Liver (tissue), 9 donors: Measurements from ENCODE around the gene IL7R. TPM values are rescaled to one million over a fixed set of nuclear protein-coding genes. Genes with fewer than 3 reads are reported as not detected.

Experiments used
- DNase-seq: peaks from one replicate; pipeline ENCODE4 v3.0.0-alpha.2; 2017; ENCODE audit warnings: low spot score
- H3K27ac ChIP-seq, 2 donors: one replicate each; pipeline ENCODE4 v1.7.0; 2013; ENCODE audit warnings: inconsistent platforms in 2 of 2, low read length in 2 of 2, control low read depth in 1 of 2, low read depth in 1 of 2, mild to moderate bottlenecking in 1 of 2
- H3K27me3 ChIP-seq, 4 donors: one replicate each; pipeline versions ENCODE4 v1.6.1 to v1.7.0; 2013; ENCODE audit warnings: low read length in 3 of 4, inconsistent platforms in 1 of 4, mild to moderate bottlenecking in 1 of 4, moderate library complexity in 1 of 4; ENCODE audit not compliant: control insufficient read depth in 4 of 4, insufficient read depth in 4 of 4
- H3K36me3 ChIP-seq, 4 donors: one replicate each; pipeline versions ENCODE4 v1.6.1 to v1.7.0; 2013; ENCODE audit warnings: low read length in 3 of 4, mild to moderate bottlenecking in 3 of 4, low read depth in 1 of 4, moderate library complexity in 1 of 4; ENCODE audit not compliant: control insufficient read depth in 4 of 4, insufficient read depth in 3 of 4
- H3K4me1 ChIP-seq, 4 donors: one replicate each; pipeline versions ENCODE4 v1.6.1 to v1.7.0; 2013; ENCODE audit warnings: low read length in 3 of 4, mild to moderate bottlenecking in 3 of 4, moderate library complexity in 1 of 4; ENCODE audit not compliant: control insufficient read depth in 4 of 4, insufficient read depth in 4 of 4
- H3K4me3 ChIP-seq, 3 donors: one replicate each; pipeline versions ENCODE4 v1.6.1 to v1.7.0; 2013; ENCODE audit warnings: low read length in 3 of 3, control low read depth in 1 of 3, low read depth in 1 of 3, mild to moderate bottlenecking in 1 of 3
- H3K9ac ChIP-seq, 2 donors: one replicate each; pipeline ENCODE4 v1.7.0; 2013; ENCODE audit warnings: low read length in 2 of 2, mild to moderate bottlenecking in 2 of 2, moderate library complexity in 2 of 2, control low read depth in 1 of 2, low read depth in 1 of 2
- H3K9me3 ChIP-seq, 4 donors: one replicate each; pipeline versions ENCODE4 v1.6.1 to v1.7.0; 2013; ENCODE audit warnings: low read length in 3 of 4; ENCODE audit not compliant: control insufficient read depth in 4 of 4
- ATF3 ChIP-seq: IDR thresholded peaks from 2 replicates; pipeline ENCODE4 v1.6.1; 2016; ENCODE audit warnings: antibody characterized with exemption
- CTCF ChIP-seq: fragments of 150-350 bp; IDR thresholded peaks from 2 replicates; pipeline ENCODE4 v1.5.1; 2017; ENCODE audit warnings: improper control_type of control experiment, low read depth, low read length; ENCODE audit not compliant: missing input control
- EGR1 ChIP-seq, 2 donors: IDR thresholded peaks; 2 replicates each; pipeline ENCODE4 v1.6.1; 2016 to 2018; ENCODE audit warnings: antibody characterized with exemption in 2 of 2, low read depth in 2 of 2
- FOXA1 ChIP-seq: IDR thresholded peaks from 2 replicates; pipeline ENCODE4 v1.6.1; 2016; ENCODE audit warnings: antibody characterized with exemption
- FOXA2 ChIP-seq: IDR thresholded peaks from 2 replicates; pipeline ENCODE4 v1.6.1; 2016; ENCODE audit warnings: antibody characterized with exemption
- GABPA ChIP-seq, 2 donors: IDR thresholded peaks in 1 of 2; conservative IDR thresholded peaks in 1 of 2; 2 replicates each; pipeline ENCODE4 v1.6.1; 2016; ENCODE audit warnings: antibody characterized with exemption in 2 of 2, mild to moderate bottlenecking in 1 of 2, moderate library complexity in 1 of 2
- HNF4A ChIP-seq, 2 donors: conservative IDR thresholded peaks; 2 replicates each; pipeline ENCODE4 v1.6.1; 2016; ENCODE audit warnings: antibody characterized with exemption in 2 of 2, mild to moderate bottlenecking in 2 of 2
- HNF4G ChIP-seq: IDR thresholded peaks from 2 replicates; pipeline ENCODE4 v1.6.1; 2016; ENCODE audit warnings: antibody characterized with exemption
- JUND ChIP-seq, 2 donors: IDR thresholded peaks; 2 replicates each; pipeline ENCODE4 v1.6.1; 2016; ENCODE audit warnings: antibody characterized with exemption in 2 of 2
- MAX ChIP-seq: IDR thresholded peaks from 2 replicates; pipeline ENCODE4 v1.6.1; 2016; ENCODE audit warnings: antibody characterized with exemption
- REST ChIP-seq: IDR thresholded peaks from 2 replicates; pipeline ENCODE4 v1.6.1; 2016; ENCODE audit warnings: antibody characterized with exemption, mild to moderate bottlenecking
- RXRA ChIP-seq, 2 donors: IDR thresholded peaks; 2 replicates each; pipeline ENCODE4 v1.6.1; 2017 to 2018; ENCODE audit warnings: antibody characterized with exemption in 2 of 2, mild to moderate bottlenecking in 1 of 2
- SP1 ChIP-seq: IDR thresholded peaks from 2 replicates; pipeline ENCODE4 v1.6.1; 2018; ENCODE audit warnings: antibody characterized with exemption, mild to moderate bottlenecking
- TAF1 ChIP-seq: conservative IDR thresholded peaks from 2 replicates; pipeline ENCODE4 v1.6.1; 2016; ENCODE audit warnings: antibody characterized with exemption, mild to moderate bottlenecking
- ZBTB33 ChIP-seq: IDR thresholded peaks from 2 replicates; pipeline ENCODE4 v1.6.1; 2016; ENCODE audit warnings: antibody characterized with exemption
- WGBS: extraction: QIAGEN DNeasy Blood & Tissue Kit; methylation state at CpG from one replicate; pipeline ENCODE4 v1.1.7; 2013; 5-methylcytosine and 5-hydroxymethylcytosine counted together
- polyA plus RNA-seq, 2 donors: library from polyadenylated mRNA; stranded (reverse) in 1 of 2; unstranded in 1 of 2; fragments of 200-250 nt in 1 of 2; fragments of >200 nt in 1 of 2; fragmentation: Nextera tagmentation in 1 of 2; extraction: Ambion mirVana in 1 of 2; gene quantifications; one replicate each; pipeline versions ENCODE4 v1.2.1 to v1.2.3, GENCODE V29; 2013 to 2015
- total RNA-seq, 2 donors: library from RNA; depleted of rRNA; stranded (reverse); fragments of >200 nt; gene quantifications; one replicate each; pipeline ENCODE4 v1.2.3, GENCODE V29; 2014
- donor health status: healthy.
- donor health status: healthy.
- donor health status: healthy.
- donor health status: healthy.
- donor health status: healthy.

Gene IL7R
- total and polyA plus RNA-seq, 4 donors: 1.0 to 5.4 (median 2.4) TPM

GRCh38 chr5:35826056-35826455 lies 30.6 kb upstream of the IL7R start:
- no peak overlapping the region for H3K27ac ChIP-seq
- 95% methylated on average over 3 of the region's 3 CpGs for WGBS
- no peak overlapping the region for H3K9ac ChIP-seq

GRCh38 chr5:35826554-35826953 lies 30.1 kb upstream of the IL7R start:
- Histone ChIP-seq H3K36me3 (no peaks in the 10 kb centered on the region), H3K4me3 (no peak overlapping the region), H3K9ac (no peak overlapping the region), H3K27me3 (peaks cover 0 to 10% (median 0%) of the 10 kb centered on the region in 4 donors), H3K9me3 (no peaks in the 10 kb centered on the region), H3K4me1 (no peaks in the 10 kb centered on the region), H3K27ac (no peak overlapping the region)
- WGBS: 89% methylated on average over 2 of the region's 2 CpGs
- TF ChIP-seq FOXA2: no peak
- no peak for TF ChIP-seq HNF4G
- TF ChIP-seq JUND (IDR thresholded peaks at IDR 0.05): no peak
- TF ChIP-seq CTCF: no peak
- no peak for TF ChIP-seq REST
- TF ChIP-seq SP1: no peak
- TF ChIP-seq ATF3: no peak
- DNase-seq: no peak

More at GRCh38 chr5:35826056-35826455, 30.6 kb upstream of the IL7R start:
- TF ChIP-seq EGR1 (IDR thresholded peaks at IDR 0.05; ENCODE audit: low read depth in 2 of 2) (no peak), SP1 (no peak), FOXA1 (no peak), FOXA2 (no peak), TAF1 (no peak), HNF4A (conservative IDR thresholded peaks at IDR 0.05) (no peak), MAX (no peak), JUND (IDR thresholded peaks at IDR 0.05) (no peak), RXRA (IDR thresholded peaks at IDR 0.05) (no peak), ZBTB33 (no peak), GABPA (IDR thresholded peaks at IDR 0.05 in 1 of 2, conservative IDR thresholded peaks at IDR 0.05 in 1 of 2) (no peak), ATF3 (no peak)
- peaks cover 0 to 10% (median 0%) of the 10 kb centered on the region in 4 donors for H3K27me3 ChIP-seq
- no peaks in the 10 kb centered on the region for H3K4me1 ChIP-seq
- H3K36me3 ChIP-seq: no peaks in the 10 kb centered on the region
- DNase-seq: no peak
- no peak overlapping the region for H3K4me3 ChIP-seq
- no peaks in the 10 kb centered on the region for H3K9me3 ChIP-seq
